Fibroblast of skin of right quadriceps (primary cell): Measurements from ENCODE around the gene PCNX1.
"Not testable (repeated sequence)": the region's sequence is repeated elsewhere in the genome, so short reads cannot be mapped to it uniquely, and the experiment has no call there.

ENCODE experiments used
- DNase-seq: peaks from one replicate; pipeline ENCODE4 v3.0.0-alpha.2; 2013

Gene PCNX1

DNA sequence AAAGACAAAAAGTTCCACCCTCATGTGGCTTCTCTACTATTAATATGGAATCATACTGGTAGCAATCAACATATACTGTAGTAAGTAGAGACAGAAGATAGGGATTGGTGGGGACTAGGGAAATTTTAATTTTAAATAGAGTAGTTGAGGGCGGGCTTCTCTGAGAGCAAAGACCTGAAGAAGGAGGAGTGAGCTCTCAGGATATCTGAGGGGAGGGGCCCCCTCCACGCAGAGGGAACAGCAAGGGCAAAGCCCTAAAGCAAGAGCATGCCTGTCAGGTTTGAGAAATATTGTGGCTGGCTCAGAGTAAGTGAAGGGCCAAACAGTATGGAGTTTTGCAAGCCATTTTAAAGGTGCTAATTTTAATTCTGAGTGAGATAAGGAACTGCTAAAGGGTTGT is 64.3 kb downstream of the PCNX1 start:
- DNase-seq, result no peak

DNA sequence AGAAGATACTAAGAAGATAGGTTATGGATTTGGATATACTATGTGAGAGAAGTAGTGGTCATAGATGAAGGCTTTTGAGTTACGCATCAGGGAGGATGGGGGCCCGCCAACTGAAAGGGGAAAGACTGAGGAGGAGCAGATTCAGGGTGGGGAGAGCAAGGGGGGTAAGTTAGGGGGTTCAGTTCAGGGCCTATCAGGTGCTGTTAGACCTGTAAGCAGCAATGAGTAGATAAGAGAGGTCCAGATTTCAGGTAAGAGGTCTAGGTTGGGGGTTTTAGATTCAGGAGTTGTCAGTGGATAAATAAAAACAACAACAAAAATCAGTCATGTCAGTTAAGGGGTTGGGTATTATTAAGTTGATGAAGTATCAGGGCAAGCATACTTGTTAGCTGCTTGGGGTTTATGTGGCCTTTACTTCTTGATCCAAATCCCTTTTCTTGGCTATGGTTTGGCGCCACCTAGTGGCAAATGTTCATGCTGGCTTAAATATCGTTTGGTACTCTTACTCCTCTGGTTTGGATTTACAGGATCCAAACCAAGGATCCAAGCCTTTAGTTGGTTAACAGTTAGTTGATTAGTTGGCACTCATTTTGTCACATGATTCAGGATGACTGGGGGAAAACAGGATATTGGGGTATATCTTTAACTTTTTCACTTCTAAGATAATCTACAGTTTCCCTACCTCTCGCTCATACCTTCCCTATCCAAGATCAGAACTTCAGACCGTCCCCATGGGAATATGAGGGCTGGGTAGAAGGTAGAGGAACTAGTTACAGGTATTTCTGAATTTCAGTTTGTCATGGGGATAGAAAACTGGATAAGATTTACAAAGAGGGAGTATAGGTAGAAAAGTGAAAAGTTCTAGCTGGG is 65.1 kb downstream of the PCNX1 start:
- DNase-seq, result peak; percentile 81

- no peak for DNase-seq
These were observed 69.3 kb downstream of the PCNX1 start for GRCh38 chr14:70976591-70976990.

DNA sequence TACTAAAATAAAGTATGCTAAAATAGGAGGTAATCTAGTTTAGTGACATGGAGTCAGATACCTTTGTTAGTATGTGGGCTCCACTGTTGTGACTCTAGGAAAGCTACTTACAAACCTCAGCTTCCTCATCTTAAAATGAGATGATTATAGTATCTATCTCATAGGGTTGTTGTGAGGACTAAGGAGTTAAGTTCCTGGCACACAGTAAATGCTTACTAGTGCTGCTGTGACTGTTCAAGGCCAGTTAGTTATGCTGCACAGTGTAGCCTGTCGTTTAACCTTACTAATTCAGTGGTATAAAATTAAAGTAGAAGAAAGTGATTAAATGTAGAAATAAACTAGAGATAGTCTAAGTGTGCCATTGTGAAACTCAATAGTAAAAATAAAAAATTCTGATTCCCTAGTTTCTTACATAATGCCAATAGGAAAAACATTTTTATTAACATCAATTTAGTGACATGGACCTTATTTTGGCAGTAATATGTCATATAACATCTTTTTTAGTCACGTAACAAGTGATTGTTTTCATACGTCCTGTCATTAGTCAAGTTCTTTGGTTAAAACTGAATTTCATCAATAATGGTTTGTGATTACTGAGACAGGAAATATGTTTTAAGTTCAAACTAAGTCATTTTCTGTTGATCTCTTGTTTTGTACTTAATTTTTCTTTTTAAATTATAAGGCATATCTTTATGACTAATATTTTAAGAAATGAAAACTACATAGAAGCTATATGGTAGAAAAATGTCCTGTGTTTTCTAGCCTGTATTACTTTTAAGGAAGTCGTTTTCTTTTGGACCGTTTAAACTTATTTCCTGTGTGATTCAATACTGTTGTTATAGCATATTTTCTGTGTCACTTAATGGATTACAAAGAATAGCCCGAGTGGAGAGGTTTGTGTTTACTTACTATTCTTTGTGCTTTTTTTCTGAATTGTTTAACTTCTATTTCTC is 74.0 kb downstream of the PCNX1 start:
- no peak for DNase-seq

- no peak for DNase-seq
These were observed 74.9 kb downstream of the PCNX1 start for GRCh38 chr14:70982200-70982599.

GRCh38 chr14:70987041-70987440 is 79.8 kb downstream of the PCNX1 start:
- DNase-seq, result no peak

DNA sequence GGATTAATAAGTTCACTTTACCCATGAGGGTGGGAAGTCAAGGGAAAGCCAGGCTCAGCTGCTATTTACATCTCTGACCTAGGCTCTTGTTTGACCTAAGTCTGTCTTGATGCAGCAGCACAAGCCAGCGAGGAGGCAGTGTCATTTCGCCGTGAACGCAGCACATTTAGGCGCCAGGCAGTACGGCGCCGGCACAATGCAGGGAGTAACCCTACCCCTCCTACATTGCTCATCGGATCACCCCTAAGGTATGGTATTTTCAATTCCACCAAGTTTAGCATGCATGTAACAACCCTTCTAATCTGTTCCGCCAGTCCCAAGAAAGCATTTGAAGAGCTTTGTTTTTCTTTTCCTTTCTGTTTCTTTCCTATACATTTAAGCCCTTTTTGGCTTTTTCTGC is 81.2 kb downstream of the PCNX1 start:
- no peak for DNase-seq

- DNase-seq, result no peak
These were observed 86.7 kb downstream of the PCNX1 start for GRCh38 chr14:70993931-70994330.

DNA sequence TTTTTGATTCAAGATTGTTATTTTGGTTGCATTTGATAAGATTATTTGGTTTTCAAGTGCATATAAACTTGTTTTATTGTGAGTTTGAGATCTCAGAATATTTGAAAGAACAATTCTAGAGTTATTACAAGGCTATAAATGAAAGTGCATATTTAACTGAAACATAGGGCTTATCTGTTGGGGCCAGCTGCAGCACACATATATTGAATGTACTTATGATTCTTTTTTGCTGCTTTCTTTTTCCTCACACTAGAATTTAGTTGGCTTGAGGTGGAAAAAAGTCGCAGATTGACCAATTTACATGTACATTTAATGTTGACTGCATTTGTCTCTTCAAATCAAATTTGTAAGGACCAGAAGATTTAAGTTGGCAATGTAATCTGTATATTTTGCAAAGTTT is 88.0 kb downstream of the PCNX1 start:
- DNase-seq, result no peak

- DNase-seq, result peak; percentile 8
These were observed 88.4 kb downstream of the PCNX1 start for GRCh38 chr14:70995671-70996070.

DNA sequence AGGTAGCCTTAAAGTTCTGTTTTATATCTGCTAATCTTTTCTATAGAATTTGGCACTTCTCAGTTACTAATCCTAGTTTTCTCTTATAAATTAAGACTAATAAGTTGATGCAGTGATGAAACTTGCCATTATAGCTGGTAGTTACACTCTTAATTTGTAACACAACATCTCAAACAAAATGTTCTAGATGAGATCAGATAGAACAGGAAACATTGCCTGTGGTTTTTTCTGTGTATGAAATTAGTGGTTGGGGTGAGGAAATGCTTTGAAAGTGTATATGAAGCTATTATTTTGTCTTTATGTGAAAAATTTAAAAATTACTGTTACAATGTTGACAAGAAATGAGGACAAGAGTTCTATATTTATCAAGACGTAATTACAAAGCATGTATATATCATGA is 91.9 kb downstream of the PCNX1 start:
- DNase-seq, result no peak

DNA sequence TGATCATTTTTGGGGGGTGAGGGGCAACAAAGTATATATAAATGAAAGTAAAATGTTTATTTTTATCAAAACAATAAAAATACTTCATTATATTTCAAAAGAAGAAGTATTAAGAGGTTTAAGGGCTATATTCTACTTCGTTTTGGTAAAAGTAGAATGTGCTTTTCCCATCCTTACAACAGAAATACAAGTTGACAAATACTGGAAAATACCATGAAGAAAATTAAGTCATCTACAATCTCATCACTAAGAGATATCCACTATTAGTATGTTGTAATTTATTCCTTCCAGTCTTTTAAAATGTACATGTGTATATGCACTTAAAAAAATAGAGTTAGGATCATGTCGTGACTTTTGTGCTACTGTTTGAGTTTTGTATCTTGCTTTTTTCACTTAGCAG is 92.8 kb downstream of the PCNX1 start:
- DNase-seq, result no peak

DNA sequence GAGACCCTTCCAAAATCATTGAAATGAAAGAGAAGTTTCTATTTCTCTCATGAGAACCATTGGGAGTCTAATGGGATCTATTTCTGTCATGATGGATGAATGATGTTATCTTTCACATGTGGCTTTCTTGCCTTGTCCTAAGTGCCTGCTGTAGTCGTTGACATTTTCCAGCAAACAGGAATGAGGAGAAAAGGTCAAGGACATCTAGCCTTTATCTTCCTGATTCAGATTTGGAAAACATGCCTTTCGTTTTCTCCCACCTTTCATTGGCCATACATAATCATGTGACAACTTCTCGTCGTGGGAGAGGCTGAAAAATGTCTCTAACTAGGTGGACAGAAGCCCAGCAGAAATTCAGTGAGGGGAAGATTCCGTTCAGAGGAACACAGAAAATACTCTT is 94.5 kb downstream of the PCNX1 start:
- no peak for DNase-seq

- DNase-seq, result no peak
These were observed 95.9 kb downstream of the PCNX1 start for GRCh38 chr14:71003156-71003555.

DNA sequence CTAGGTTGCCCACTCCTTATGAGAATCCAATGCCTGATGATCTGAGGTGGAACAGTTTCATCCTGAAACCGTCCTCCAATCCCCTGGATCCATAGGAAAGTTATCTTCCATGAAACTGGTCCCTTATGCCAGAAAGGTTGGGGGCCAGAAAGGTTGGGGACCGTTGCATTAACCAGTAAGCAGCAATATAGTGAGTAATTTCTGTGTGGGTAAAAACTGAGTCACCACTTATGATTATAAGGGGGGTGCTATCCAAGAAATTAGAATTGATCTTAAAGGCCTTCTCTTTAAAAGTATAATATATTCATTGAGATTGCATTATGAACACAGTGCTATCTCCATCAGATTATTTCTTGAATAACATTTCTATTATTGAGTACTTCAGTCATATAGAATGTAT is 97.2 kb downstream of the PCNX1 start:
- peak; percentile 26 for DNase-seq

GRCh38 chr14:71005076-71005475 is 97.8 kb downstream of the PCNX1 start:
- no peak for DNase-seq

DNA sequence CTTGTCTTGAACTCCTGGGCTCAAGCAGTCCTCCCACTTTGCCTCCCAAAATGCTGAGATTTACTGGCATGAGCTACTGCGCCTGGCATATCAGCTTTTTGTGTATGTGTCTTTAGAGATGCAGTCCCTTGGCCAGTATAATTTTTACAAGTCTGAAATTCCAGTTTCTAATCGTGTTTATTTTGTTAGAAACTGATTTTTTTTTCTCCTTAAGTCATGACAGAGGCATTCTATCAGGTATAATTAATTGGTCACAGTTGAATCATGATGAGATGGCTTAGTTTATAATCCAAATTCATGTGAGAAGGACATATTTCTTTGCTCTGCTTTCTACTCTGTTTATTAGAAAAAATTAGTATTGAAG is 98.9 kb downstream of the PCNX1 start:
- no peak for DNase-seq

DNA sequence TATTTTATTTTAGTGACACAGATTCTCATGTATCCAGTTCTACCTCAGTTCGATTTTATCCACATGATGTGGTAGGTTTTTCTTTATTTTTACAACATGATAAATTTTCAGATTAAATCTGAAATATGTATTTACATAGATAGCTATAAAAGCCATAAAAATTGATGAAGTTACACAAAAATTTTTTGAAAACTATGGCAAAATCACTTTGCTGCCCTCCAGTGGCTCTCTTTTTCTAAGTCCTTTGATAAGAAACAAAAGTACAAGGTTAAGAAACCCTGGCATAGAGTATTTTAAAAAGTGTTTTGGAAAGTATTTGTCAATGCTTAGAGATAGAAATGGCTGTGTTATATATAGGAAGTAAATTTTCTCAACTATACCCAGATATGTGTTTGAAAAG is 104.2 kb downstream of the PCNX1 start:
- no peak for DNase-seq

GRCh38 chr14:71012888-71013287 is 105.6 kb downstream of the PCNX1 start:
- DNase-seq, result no peak

- no peak for DNase-seq
These were observed 106.4 kb downstream of the PCNX1 start for GRCh38 chr14:71013551-71014192.

- not testable (repeated sequence) for DNase-seq
These were observed 112.7 kb downstream of the PCNX1 start for GRCh38 chr14:71019917-71020316.

DNA sequence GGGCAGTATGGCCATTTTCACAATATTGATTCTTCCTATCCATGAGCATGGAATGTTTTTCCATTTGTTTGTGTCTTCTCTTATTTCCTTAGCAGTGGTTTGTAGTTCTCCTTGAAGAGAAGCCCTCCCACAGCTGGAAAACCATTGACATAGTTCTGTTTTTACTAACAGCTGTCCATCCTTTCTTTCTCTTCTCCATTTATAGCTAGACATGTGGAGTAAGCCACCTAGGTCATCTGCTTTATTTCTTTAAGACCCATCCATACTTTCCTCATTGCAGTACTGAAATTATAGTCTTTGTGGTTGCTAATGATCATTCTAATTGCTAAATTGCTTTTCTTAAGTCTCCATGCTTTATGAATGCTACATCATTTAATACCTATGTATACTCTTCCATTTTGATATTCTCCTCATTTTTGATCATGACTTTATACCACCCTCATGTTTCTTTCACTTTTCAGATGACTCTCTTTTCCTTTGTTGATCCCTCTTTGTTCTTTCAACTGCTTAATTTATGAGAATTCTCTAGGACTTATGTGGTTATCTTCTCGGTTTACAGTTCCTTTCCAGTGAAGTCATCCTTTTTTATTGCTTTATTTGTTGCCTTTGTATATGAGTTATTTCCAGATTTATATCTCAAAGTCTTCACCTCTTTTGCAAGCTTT is 114.2 kb downstream of the PCNX1 start:
- peak; percentile 89 for DNase-seq
